ENCODE data around the gene GIMAP2.

The GIMAP2 gene

GRCh38 chr7:150722431-150722931, 37.0 kb downstream of the GIMAP2 start:
- peaks cover 0 to 6% (median 0%) of the 10 kb centered on the region in 3 donors for H3K36me3 ChIP-seq
- no peak overlapping the region for H3K4me3 ChIP-seq
- no peaks in the 10 kb centered on the region for H3K27me3 ChIP-seq
- intact Hi-C loops (cut with DNase I; ENCODE audit: low total_unique reads) = no loop called here
- H3K4me1 ChIP-seq = no peaks in the 10 kb centered on the region
- no peak overlapping the region for H3K27ac ChIP-seq
- TF ChIP-seq CTCF (IDR thresholded peaks at IDR 0.05) = no peak
- no peak for DNase-seq
- no peaks in the 10 kb centered on the region for H3K9me3 ChIP-seq

GRCh38 chr7:150723467-150723866, 38.0 kb downstream of the GIMAP2 start:
- no peak for DNase-seq
- Histone ChIP-seq H3K27ac (no peak overlapping the region), H3K4me3 (no peak overlapping the region), H3K36me3 (peaks cover 0 to 6% (median 0%) of the 10 kb centered on the region in 3 donors), H3K4me1 (no peaks in the 10 kb centered on the region), H3K27me3 (no peaks in the 10 kb centered on the region), H3K9me3 (peaks cover 0 to 9% (median 5%) of the 10 kb centered on the region in 3 donors)
- TF ChIP-seq CTCF (IDR thresholded peaks at IDR 0.05) = no peak
- intact Hi-C loops (cut with DNase I; ENCODE audit: low total_unique reads) = no loop called here

- no peak for DNase-seq
- no peak for TF ChIP-seq CTCF (IDR thresholded peaks at IDR 0.05)
- H3K9me3 ChIP-seq = peaks cover 0 to 12% (median 5%) of the 10 kb centered on the region in 3 donors
- H3K27me3 ChIP-seq = no peaks in the 10 kb centered on the region
- H3K4me1 ChIP-seq = no peaks in the 10 kb centered on the region
- H3K27ac ChIP-seq = no peak overlapping the region
- intact Hi-C loops (cut with DNase I; ENCODE audit: low total_unique reads) = no loop called here
- no peak overlapping the region for H3K4me3 ChIP-seq
- H3K36me3 ChIP-seq = no peaks in the 10 kb centered on the region
Measured at GRCh38 chr7:150727381-150727780, 41.9 kb downstream of the GIMAP2 start.

GRCh38 chr7:150728011-150728410, 42.5 kb downstream of the GIMAP2 start:
- DNase-seq = no peak
- Histone ChIP-seq H3K9me3 (peaks cover 0 to 12% (median 5%) of the 10 kb centered on the region in 3 donors), H3K36me3 (no peaks in the 10 kb centered on the region), H3K27ac (no peak overlapping the region), H3K27me3 (no peaks in the 10 kb centered on the region), H3K4me3 (no peak overlapping the region), H3K4me1 (no peaks in the 10 kb centered on the region)
- intact Hi-C loops (cut with DNase I; ENCODE audit: low total_unique reads) = no loop called here
- TF ChIP-seq CTCF (IDR thresholded peaks at IDR 0.05) = no peak

- TF ChIP-seq CTCF (IDR thresholded peaks at IDR 0.05) = no peak
- peaks cover 0 to 12% (median 5%) of the 10 kb centered on the region in 3 donors for H3K9me3 ChIP-seq
- no peak for DNase-seq
- no peak overlapping the region for H3K4me3 ChIP-seq
- no peaks in the 10 kb centered on the region for H3K4me1 ChIP-seq
- no peak overlapping the region for H3K27ac ChIP-seq
- no peaks in the 10 kb centered on the region for H3K36me3 ChIP-seq
- intact Hi-C loops (cut with DNase I; ENCODE audit: low total_unique reads) = no loop called here
- H3K27me3 ChIP-seq = no peaks in the 10 kb centered on the region
Measured at GRCh38 chr7:150728609-150729008, 43.1 kb downstream of the GIMAP2 start.

- H3K9me3 ChIP-seq = peaks cover 0 to 12% (median 5%) of the 10 kb centered on the region in 3 donors
- no peak overlapping the region for H3K27ac ChIP-seq
- intact Hi-C loops (cut with DNase I; ENCODE audit: low total_unique reads) = no loop called here
- no peak overlapping the region for H3K4me3 ChIP-seq
- no peaks in the 10 kb centered on the region for H3K27me3 ChIP-seq
- H3K4me1 ChIP-seq = no peaks in the 10 kb centered on the region
- DNase-seq = no peak
- no peaks in the 10 kb centered on the region for H3K36me3 ChIP-seq
- TF ChIP-seq CTCF (IDR thresholded peaks at IDR 0.05) = no peak
Measured at GRCh38 chr7:150731916-150732315, 46.4 kb downstream of the GIMAP2 start.
